Activated CD8-positive, alpha-beta T cell treated with anti-CD3 and anti-CD28 coated beads for 36 hours (primary cell): ENCODE data around the gene NUDT1. TPM values are rescaled to one million over a fixed set of nuclear protein-coding genes. Genes with fewer than 3 reads are reported as not detected.

ENCODE experiments used
- ATAC-seq: fragments of 200-7000 bp; cut with Tn5 transposase; one replicate; pipeline ENCODE4 v1.10.0; 2021; ENCODE audit warnings: mild to moderate bottlenecking, moderate library complexity
- CTCF ChIA-PET: fragments of 350-600 bp; sonication (Branson Sonifier 250); formaldehyde crosslinking; loops from one replicate; lab custom pipeline; 2021; ENCODE audit warnings: antibody characterized with exemption; lab: Charles Lee
- POLR2A ChIA-PET: fragments of 350-600 bp; sonication (Branson Sonifier 250); formaldehyde crosslinking; loops from one replicate; lab custom pipeline; 2021; ENCODE audit warnings: antibody characterized with exemption; lab: Charles Lee
- DNase-seq: peaks from one replicate; pipeline ENCODE4 v3.0.0-alpha.2; 2020
- H3K27ac Mint-ChIP-seq: one replicate; pipeline ENCODE4 v1.8.0; 2021; ENCODE audit warnings: mild to moderate bottlenecking, mixed read lengths
- H3K27me3 Mint-ChIP-seq: one replicate; pipeline ENCODE4 v1.8.0; 2021; ENCODE audit warnings: mixed read lengths
- H3K36me3 Mint-ChIP-seq: one replicate; pipeline ENCODE4 v1.8.0; 2021; ENCODE audit warnings: low read depth, mixed read lengths
- H3K4me1 Mint-ChIP-seq: one replicate; pipeline ENCODE4 v1.8.0; 2021; ENCODE audit warnings: low read depth, mixed read lengths
- H3K4me3 Mint-ChIP-seq: one replicate; pipeline ENCODE4 v1.8.0; 2021; ENCODE audit warnings: mild to moderate bottlenecking, moderate library complexity, mixed read lengths
- H3K9me3 Mint-ChIP-seq: one replicate; pipeline ENCODE4 v1.8.0; 2021; ENCODE audit warnings: mixed read lengths
- CTCF ChIP-seq: fragments of 200-600 bp; IDR thresholded peaks from one replicate; pipeline ENCODE4 v1.8.0; 2022; ENCODE audit warnings: antibody characterized with exemption, mild to moderate bottlenecking
- intact Hi-C: fragments of 100-400 bp; cut with micrococcal nuclease; formaldehyde crosslinking; loops from one replicate; pipeline ENCODE4 v1.10.0; 2022
- total RNA-seq, 2 experiments: library from RNA; stranded (reverse); gene quantifications; one replicate each; pipeline ENCODE4 v1.2.3, GENCODE V29; 2021

NUDT1 gene
- total RNA-seq, 2 experiments from 2014 or later = 90.2 to 93.9 TPM

- TF ChIP-seq CTCF = no peak
- Mint-ChIP-seq H3K27ac (no peak overlapping the region), H3K36me3 (peaks cover 6% of the 10 kb centered on the region), H3K4me3 (no peak overlapping the region), H3K4me1 (peaks cover 1% of the 10 kb centered on the region), H3K9me3 (no peaks in the 10 kb centered on the region), H3K27me3 (no peaks in the 10 kb centered on the region)
- ATAC-seq = no peak
- CTCF ChIA-PET = no interaction called here
- no peak for DNase-seq
- POLR2A ChIA-PET = no interaction called here
- intact Hi-C loops = no loop called here
These were observed 39.7 kb upstream of the NUDT1 start for GRCh38 chr7:2202361-2202761.

- H3K36me3 Mint-ChIP-seq = peaks cover 6% of the 10 kb centered on the region
- ChIA-PET CTCF (interaction anchor here (0.8 kb wide), 1 partner anchor 8 kb away, joined by 3 read pairs; no protein-coding TSS in a partner anchor), POLR2A (no interaction called here)
- H3K4me3 Mint-ChIP-seq = no peak overlapping the region
- no peaks in the 10 kb centered on the region for H3K4me1 Mint-ChIP-seq
- ATAC-seq (no peak), DNase-seq (no peak)
- no peak for TF ChIP-seq CTCF
- H3K27me3 Mint-ChIP-seq = no peaks in the 10 kb centered on the region
- no peaks in the 10 kb centered on the region for H3K9me3 Mint-ChIP-seq
- intact Hi-C loops = no loop called here
- H3K27ac Mint-ChIP-seq = no peak overlapping the region
These were observed 38.9 kb upstream of the NUDT1 start for GRCh38 chr7:2202901-2203765.

- Mint-ChIP-seq H3K27me3 (no peaks in the 10 kb centered on the region), H3K4me1 (no peaks in the 10 kb centered on the region), H3K27ac (no peak overlapping the region), H3K36me3 (peaks cover 6% of the 10 kb centered on the region), H3K9me3 (no peaks in the 10 kb centered on the region), H3K4me3 (no peak overlapping the region)
- intact Hi-C loops = no loop called here
- ChIA-PET CTCF (interaction anchor here (0.8 kb wide), 1 partner anchor 9 kb away, joined by 3 read pairs; no protein-coding TSS in a partner anchor), POLR2A (no interaction called here)
- DNase-seq (no peak), ATAC-seq (no peak)
- TF ChIP-seq CTCF = no peak
These were observed 38.2 kb upstream of the NUDT1 start for GRCh38 chr7:2203766-2204300.

GRCh38 chr7:2204446-2204845, 37.6 kb upstream of the NUDT1 start:
- DNase-seq (no peak), ATAC-seq (no peak)
- CTCF ChIA-PET = no interaction called here
- POLR2A ChIA-PET = no interaction called here
- Mint-ChIP-seq H3K27me3 (no peaks in the 10 kb centered on the region), H3K4me1 (no peaks in the 10 kb centered on the region), H3K36me3 (peaks cover 5% of the 10 kb centered on the region), H3K27ac (no peak overlapping the region), H3K9me3 (no peaks in the 10 kb centered on the region), H3K4me3 (no peak overlapping the region)
- TF ChIP-seq CTCF = no peak
- intact Hi-C loops = no loop called here
